GM21423 (cell line): Measurements from ENCODE around the gene FAM53B.

Experiments used
- ATAC-seq: cut with Tn5 transposase; IDR thresholded peaks from one replicate; pipeline ENCODE4 v1.9.1; 2021; ENCODE audit warnings: mild to moderate bottlenecking, moderate library complexity; ENCODE audit not compliant: unreplicated experiment

Gene FAM53B

GRCh38 chr10:124742413-124743190 lies 1.6 kb downstream of the FAM53B start:
- no peak for ATAC-seq

- no peak for ATAC-seq
Observed at GRCh38 chr10:124741922-124742412, 2.2 kb downstream of the FAM53B start.

GRCh38 chr10:124741281-124741921 lies 2.8 kb downstream of the FAM53B start:
- peak; percentile 41 for ATAC-seq

- ATAC-seq = peak; percentile 9
Observed at GRCh38 chr10:124740369-124741280, 3.6 kb downstream of the FAM53B start.

- no peak for ATAC-seq
Observed at GRCh38 chr10:124739986-124740368, 4.2 kb downstream of the FAM53B start.

- ATAC-seq = no peak
Observed at GRCh38 chr10:124739119-124739921, 4.9 kb downstream of the FAM53B start.

- no peak for ATAC-seq
Observed at GRCh38 chr10:124738441-124738840, 5.7 kb downstream of the FAM53B start.

- no peak for ATAC-seq
Observed at GRCh38 chr10:124737708-124738107, 6.5 kb downstream of the FAM53B start.

- ATAC-seq = no peak
Observed at GRCh38 chr10:124737221-124737620, 7.0 kb downstream of the FAM53B start.

GRCh38 chr10:124736491-124737136 lies 7.6 kb downstream of the FAM53B start:
- no peak for ATAC-seq

GRCh38 chr10:124735491-124736286 lies 8.5 kb downstream of the FAM53B start:
- ATAC-seq = no peak

- no peak for ATAC-seq
Observed at GRCh38 chr10:124734311-124735166, 9.6 kb downstream of the FAM53B start.

GRCh38 chr10:124733571-124734245 lies 10.5 kb downstream of the FAM53B start:
- no peak for ATAC-seq

GRCh38 chr10:124732931-124733570 lies 11.1 kb downstream of the FAM53B start:
- peak; percentile 55 for ATAC-seq

- ATAC-seq = no peak
Observed at GRCh38 chr10:124731551-124731950, 12.6 kb downstream of the FAM53B start.

- no peak for ATAC-seq
Observed at GRCh38 chr10:124730790-124731189, 13.4 kb downstream of the FAM53B start.
